Activated gamma-delta T cell treated with anti-CD3 and anti-CD28 coated beads, Interleukin-2, amount 50 U/mL, for 16 hours (primary cell): ENCODE measurements around the gene GPR25.

Experiments used
- DNase-seq: peaks from one replicate; pipeline ENCODE4 v3.0.0-alpha.2; 2020; ENCODE audit warnings: low read depth

GPR25 gene

GRCh38 chr1:200916152-200916551 lies 43.4 kb downstream of the GPR25 start:
- DNase-seq: no peak

GRCh38 chr1:200916681-200917080 lies 43.9 kb downstream of the GPR25 start:
- no peak for DNase-seq

GRCh38 chr1:200917291-200917817 lies 44.6 kb downstream of the GPR25 start:
- no peak for DNase-seq

- no peak for DNase-seq
These were observed 45.2 kb downstream of the GPR25 start for GRCh38 chr1:200918006-200918405.

GRCh38 chr1:200919386-200919785 lies 46.6 kb downstream of the GPR25 start:
- DNase-seq: no peak

- no peak for DNase-seq
These were observed 48.9 kb downstream of the GPR25 start for GRCh38 chr1:200921571-200922110.

- no peak for DNase-seq
These were observed 49.6 kb downstream of the GPR25 start for GRCh38 chr1:200922406-200922805.

- no peak for DNase-seq
These were observed 50.8 kb downstream of the GPR25 start for GRCh38 chr1:200923601-200924000.
